T-helper 1 cell treated with Interleukin-12 subunit alpha and Interleukin-12 subunit beta and Interleukin-4 antibody, amounts not matched to agents 30 μg/mL and 1 μg/mL, for 36 hours (primary cell): ENCODE measurements around the gene NEURL2.
"Not testable (repeated sequence)": the region's sequence is repeated elsewhere in the genome, so short reads cannot be mapped to it uniquely, and the experiment has no call there.

Experiments used
- H3K27ac Mint-ChIP-seq: one replicate; pipeline ENCODE4 v1.8.0; 2021; ENCODE audit warnings: mild to moderate bottlenecking, mixed read lengths
- H3K27me3 Mint-ChIP-seq: one replicate; pipeline ENCODE4 v1.8.0; 2021; ENCODE audit warnings: low read depth, mixed read lengths
- H3K36me3 Mint-ChIP-seq: one replicate; pipeline ENCODE4 v1.8.0; 2021; ENCODE audit warnings: low read depth, mixed read lengths
- H3K4me1 Mint-ChIP-seq: one replicate; pipeline ENCODE4 v1.8.0; 2021; ENCODE audit warnings: low read depth, mixed read lengths
- H3K4me3 Mint-ChIP-seq: one replicate; pipeline ENCODE4 v1.8.0; 2021; ENCODE audit warnings: mild to moderate bottlenecking, moderate library complexity, mixed read lengths
- H3K9me3 Mint-ChIP-seq: one replicate; pipeline ENCODE4 v1.8.0; 2021; ENCODE audit warnings: mixed read lengths

NEURL2 gene

DNA sequence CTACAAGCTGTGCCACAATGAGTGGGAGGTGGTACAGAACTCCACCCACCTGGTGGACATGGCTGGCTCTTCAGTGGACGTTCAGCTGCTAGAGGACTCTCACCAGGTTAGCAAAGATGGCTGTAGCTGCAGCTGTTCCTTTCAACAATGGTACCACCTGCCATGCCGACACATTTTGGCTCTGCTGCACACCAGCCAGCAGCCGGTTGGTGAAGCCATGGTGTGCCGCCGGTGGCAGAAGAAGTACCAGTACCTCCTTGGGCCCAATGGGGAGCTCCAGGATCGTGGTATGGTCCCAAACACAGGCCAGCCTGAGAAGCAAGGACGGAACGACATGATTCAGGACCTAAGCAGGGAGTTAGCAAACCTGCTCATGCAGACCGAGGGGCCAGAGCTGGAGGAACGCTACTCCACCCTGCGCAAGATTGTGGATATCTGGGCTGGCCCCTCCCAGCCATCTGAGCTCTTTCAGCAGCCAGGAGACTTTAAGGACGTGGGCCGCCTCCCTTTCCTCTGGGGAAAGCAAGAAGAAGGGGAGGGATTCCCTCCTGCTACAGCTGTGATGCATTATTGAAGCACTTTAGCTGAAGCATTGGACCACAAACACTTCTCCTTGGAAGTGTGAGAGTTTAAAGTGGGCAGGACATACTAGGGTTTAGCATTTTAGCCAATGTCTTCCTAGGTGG, 12.8 kb downstream of the NEURL2 start:
- Mint-ChIP-seq H3K4me3 (no peak overlapping the region), H3K9me3 (no peaks in the 10 kb centered on the region), H3K4me1 (peaks cover 18% of the 10 kb centered on the region), H3K27me3 (peaks cover 9% of the 10 kb centered on the region), H3K27ac (no peak overlapping the region), H3K36me3 (peaks cover 18% of the 10 kb centered on the region)

DNA sequence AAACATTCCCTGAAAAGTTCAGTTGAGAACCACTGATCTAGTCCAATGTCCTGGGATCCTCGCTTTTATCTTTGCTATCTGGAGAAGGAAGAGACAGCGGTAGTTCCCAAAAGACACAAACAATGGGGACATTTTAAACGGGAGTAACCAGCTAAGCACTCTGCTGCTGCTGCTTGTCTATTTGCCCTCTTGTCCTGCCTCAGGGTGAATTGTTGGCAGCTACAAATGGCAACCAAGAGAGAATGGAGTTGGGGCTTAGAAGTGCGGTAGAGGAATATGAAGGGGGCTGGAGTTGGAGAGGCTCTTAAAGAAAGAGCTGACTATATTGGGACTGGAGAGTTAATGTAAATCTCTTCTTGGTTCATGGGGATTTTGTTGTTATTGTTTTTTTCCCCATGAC, 16.4 kb downstream of the NEURL2 start:
- Mint-ChIP-seq H3K27ac (no peak overlapping the region), H3K4me3 (no peak overlapping the region), H3K27me3 (no peaks in the 10 kb centered on the region), H3K36me3 (peaks cover 8% of the 10 kb centered on the region), H3K9me3 (no peaks in the 10 kb centered on the region), H3K4me1 (no peaks in the 10 kb centered on the region)

- H3K4me1 Mint-ChIP-seq = not testable (repeated sequence)
Measured at GRCh38 chr20:45874104-45874481, 16.9 kb downstream of the NEURL2 start.

DNA sequence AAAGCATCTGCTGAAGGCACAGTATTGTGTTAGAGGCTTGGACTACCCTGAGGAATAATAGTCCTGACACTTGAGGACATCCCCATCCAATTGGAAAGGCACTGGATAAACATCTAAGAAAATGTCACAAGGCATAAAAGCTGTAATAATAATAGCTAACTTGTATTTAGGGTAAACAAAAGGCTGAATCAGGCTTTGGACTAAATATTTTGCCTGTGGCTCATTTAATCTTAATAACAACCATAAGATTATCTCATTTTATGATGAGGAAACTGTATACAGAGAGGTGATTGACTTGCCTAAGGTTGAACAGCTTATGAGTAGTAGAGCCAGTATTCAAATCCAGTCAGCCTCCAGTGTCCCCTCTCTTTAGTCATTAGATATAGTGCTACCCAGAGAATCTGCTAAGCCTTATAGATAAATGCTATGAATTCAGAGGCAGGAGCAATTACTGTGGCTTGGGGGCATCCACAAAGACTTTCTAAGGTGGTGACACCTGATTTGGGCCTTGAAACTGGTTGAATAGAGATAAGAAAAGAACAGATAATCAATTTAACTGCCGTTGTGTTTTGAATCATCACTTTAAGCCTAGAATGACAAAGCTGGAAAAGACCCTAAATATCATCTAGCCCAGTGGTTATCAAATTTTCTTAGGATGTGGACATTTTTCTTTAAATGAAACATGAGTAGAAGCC, 17.5 kb downstream of the NEURL2 start:
- Mint-ChIP-seq H3K36me3 (peaks cover 8% of the 10 kb centered on the region), H3K4me1 (no peaks in the 10 kb centered on the region), H3K4me3 (no peak overlapping the region), H3K27me3 (no peaks in the 10 kb centered on the region), H3K27ac (no peak overlapping the region), H3K9me3 (no peaks in the 10 kb centered on the region)

More at GRCh38 chr20:45874104-45874481, 16.9 kb downstream of the NEURL2 start:
- H3K4me3 Mint-ChIP-seq, H3K9me3 Mint-ChIP-seq, H3K27ac Mint-ChIP-seq, H3K36me3 Mint-ChIP-seq, H3K27me3 Mint-ChIP-seq: not testable (repeated sequence)

- H3K36me3 Mint-ChIP-seq = peaks cover 8% of the 10 kb centered on the region
- no peak overlapping the region for H3K4me3 Mint-ChIP-seq
- no peaks in the 10 kb centered on the region for H3K9me3 Mint-ChIP-seq
- peaks cover 1% of the 10 kb centered on the region for H3K4me1 Mint-ChIP-seq
- H3K27me3 Mint-ChIP-seq = no peaks in the 10 kb centered on the region
- H3K27ac Mint-ChIP-seq = no peak overlapping the region
Measured at GRCh38 chr20:45872626-45873025, 18.4 kb downstream of the NEURL2 start.

DNA sequence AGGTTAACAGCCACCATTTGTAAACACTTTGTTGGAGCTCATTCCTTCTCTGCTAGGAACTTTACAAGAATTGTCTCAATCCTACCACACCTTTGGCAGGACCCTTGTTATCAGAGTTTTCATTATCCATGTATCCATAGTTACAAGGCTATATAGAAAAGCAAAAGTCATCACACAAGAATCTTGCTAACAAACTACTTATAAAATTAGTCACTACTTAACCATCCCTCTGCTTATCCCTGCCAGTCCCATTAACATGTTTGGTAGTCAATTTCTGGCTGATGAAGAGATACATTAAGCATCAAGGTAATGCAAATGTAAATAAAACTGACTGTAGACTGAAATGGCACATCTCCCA, 23.2 kb downstream of the NEURL2 start:
- Mint-ChIP-seq H3K27me3 (no peaks in the 10 kb centered on the region), H3K36me3 (peaks cover 7% of the 10 kb centered on the region), H3K4me1 (peaks cover 5% of the 10 kb centered on the region), H3K9me3 (no peaks in the 10 kb centered on the region), H3K4me3 (no peak overlapping the region), H3K27ac (no peak overlapping the region)

DNA sequence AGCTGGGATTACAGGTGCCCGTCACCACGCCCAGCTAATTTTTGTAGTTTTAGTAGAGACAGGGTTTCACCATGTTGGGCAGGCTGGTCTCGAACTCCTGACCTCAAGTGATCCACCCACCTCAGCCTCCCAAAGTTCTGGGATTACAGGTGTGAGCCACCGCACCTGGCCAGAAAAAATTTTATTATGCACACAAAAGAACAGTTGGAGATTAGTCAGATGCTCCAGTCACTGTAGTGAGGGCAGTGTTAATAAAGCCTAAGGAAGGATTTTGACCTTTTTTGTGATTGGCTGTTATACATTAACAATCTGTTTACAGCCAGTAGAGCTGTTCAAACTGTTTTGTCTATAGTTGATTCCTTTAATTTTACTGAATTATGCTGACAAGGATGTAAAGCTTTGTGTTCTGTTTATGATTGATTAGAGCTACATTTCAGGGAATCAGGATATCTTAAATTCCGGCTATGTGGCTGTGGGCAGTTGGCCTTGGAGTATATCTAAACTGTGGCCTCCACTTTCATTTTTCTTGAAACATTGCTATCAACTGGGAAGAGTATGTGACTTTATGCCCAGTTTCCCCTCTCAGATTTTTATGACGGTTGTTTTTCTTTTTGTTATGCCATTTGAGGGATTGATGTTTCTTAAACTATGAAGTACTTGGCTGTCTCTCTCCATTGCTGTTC, 23.7 kb downstream of the NEURL2 start:
- no peak overlapping the region for H3K27ac Mint-ChIP-seq
- no peaks in the 10 kb centered on the region for H3K27me3 Mint-ChIP-seq
- no peaks in the 10 kb centered on the region for H3K9me3 Mint-ChIP-seq
- H3K4me3 Mint-ChIP-seq = no peak overlapping the region
- H3K36me3 Mint-ChIP-seq = peaks cover 5% of the 10 kb centered on the region
- H3K4me1 Mint-ChIP-seq = peaks cover 5% of the 10 kb centered on the region

GRCh38 chr20:45866454-45866853, 24.6 kb downstream of the NEURL2 start:
- Mint-ChIP-seq H3K36me3 (peaks cover 3% of the 10 kb centered on the region), H3K4me3 (no peak overlapping the region), H3K27me3 (no peaks in the 10 kb centered on the region), H3K4me1 (peaks cover 5% of the 10 kb centered on the region), H3K27ac (no peak overlapping the region), H3K9me3 (no peaks in the 10 kb centered on the region)

DNA sequence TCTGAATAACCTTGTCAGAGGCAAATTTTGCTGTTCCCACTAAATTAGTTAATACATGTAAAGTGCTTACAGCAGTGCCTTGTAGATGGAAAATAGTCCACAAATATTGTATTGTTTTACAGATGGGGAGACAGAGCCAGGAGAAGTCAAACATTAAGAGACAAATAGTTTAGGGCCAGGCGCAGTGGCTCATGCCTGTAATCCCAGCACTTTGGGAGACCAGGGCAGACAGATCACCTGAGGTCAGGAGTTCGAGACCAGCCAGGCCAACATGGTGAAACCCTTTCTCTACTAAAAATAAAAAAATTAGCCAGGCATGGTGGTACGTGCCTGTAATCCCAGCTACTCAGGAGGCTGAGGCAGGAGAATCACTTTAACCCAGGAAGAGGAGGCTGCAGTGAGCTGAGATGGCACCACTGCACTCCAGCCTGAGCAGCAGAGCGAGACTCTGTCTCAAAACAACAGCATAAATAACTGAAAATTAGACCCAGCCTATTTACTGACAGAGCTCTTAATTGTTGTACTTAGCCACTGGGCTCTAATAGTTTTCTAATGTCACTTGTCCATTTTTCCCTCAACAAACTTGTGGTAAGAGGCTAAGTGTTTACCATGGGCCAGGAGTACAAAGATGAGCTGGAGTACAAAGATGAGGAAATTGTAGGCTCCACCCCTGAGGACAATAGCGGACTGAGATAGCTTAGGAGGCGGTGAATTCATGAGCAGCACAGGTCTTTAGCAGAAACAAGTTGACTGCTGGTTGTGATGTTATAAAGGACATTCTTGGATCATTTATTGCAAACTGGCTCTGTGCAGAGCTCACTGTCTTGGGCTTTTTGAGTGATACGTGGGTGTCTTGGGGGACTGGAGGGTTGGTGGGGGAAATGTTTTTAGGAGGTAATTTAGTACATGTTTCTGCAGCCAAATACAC, 27.2 kb downstream of the NEURL2 start:
- peaks cover 12% of the 10 kb centered on the region for H3K4me1 Mint-ChIP-seq
- no peak overlapping the region for H3K4me3 Mint-ChIP-seq
- H3K27ac Mint-ChIP-seq = no peak overlapping the region
- peaks cover 6% of the 10 kb centered on the region for H3K36me3 Mint-ChIP-seq
- no peaks in the 10 kb centered on the region for H3K9me3 Mint-ChIP-seq
- H3K27me3 Mint-ChIP-seq = no peaks in the 10 kb centered on the region

GRCh38 chr20:45861221-45862075, 29.6 kb downstream of the NEURL2 start:
- Mint-ChIP-seq H3K4me1 (peaks cover 23% of the 10 kb centered on the region), H3K4me3 (no peak overlapping the region), H3K27ac (no peak overlapping the region), H3K27me3 (no peaks in the 10 kb centered on the region), H3K9me3 (no peaks in the 10 kb centered on the region), H3K36me3 (peaks cover 10% of the 10 kb centered on the region)

GRCh38 chr20:45860560-45861220, 30.3 kb downstream of the NEURL2 start:
- Mint-ChIP-seq H3K4me3 (no peak overlapping the region), H3K9me3 (no peaks in the 10 kb centered on the region), H3K27me3 (no peaks in the 10 kb centered on the region), H3K27ac (no peak overlapping the region), H3K36me3 (peaks cover 10% of the 10 kb centered on the region), H3K4me1 (peaks cover 28% of the 10 kb centered on the region)

DNA sequence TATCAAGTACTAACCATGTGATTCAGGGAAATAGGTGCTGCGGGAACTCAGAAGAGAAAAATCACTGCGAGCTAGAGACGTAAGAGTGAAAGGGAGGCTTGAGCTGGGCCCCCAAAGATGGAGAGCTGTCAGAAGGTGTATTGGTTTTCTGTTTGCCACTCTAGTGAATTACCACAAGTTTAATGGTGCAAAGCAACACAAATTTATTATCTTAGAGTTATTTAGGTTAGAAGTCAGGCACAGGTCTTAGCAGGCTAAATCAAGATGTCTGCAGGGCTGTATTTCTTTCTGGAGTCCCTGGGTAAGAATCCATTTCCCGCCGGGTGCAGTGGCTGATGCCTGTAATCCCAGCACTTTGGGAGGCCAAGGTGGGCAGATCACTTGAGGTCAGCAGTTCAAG, 31.1 kb downstream of the NEURL2 start:
- Mint-ChIP-seq H3K9me3 (no peaks in the 10 kb centered on the region), H3K27me3 (no peaks in the 10 kb centered on the region), H3K4me3 (no peak overlapping the region), H3K4me1 (peaks cover 32% of the 10 kb centered on the region), H3K36me3 (peaks cover 10% of the 10 kb centered on the region), H3K27ac (no peak overlapping the region)

DNA sequence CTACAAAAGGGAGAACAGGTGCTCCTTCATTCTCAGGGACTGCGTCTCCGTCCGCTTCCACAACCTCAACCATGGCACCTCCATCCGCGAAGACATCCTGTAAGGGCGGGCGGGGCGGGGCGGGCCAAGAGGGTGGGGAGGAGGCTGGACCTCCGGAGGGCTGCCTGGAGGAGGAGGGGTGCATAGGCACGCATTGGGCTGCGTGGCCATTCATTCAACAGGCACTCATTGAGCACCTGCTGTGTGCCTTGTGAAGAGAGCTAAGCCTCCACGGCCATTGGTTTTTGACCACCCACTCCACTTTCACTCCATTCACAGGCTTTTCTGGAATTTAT, 33.2 kb downstream of the NEURL2 start:
- Mint-ChIP-seq H3K27me3 (no peaks in the 10 kb centered on the region), H3K36me3 (peaks cover 7% of the 10 kb centered on the region), H3K4me3 (peak overlapping the region; percentile 97), H3K4me1 (peaks cover 34% of the 10 kb centered on the region), H3K9me3 (no peaks in the 10 kb centered on the region), H3K27ac (peak overlapping the region; percentile 99)
